ENCODE results near the gene ABCC11.

Gene ABCC11

GRCh38 chr16:48129926-48130325 is 117.4 kb downstream of the ABCC11 start:
- no peak for DNase-seq (ENCODE audit: extremely low spot score)
- ChIA-PET CTCF (no interaction called here), POLR2A (no interaction called here)
- no peak for TF ChIP-seq ARNT (IDR thresholded peaks at IDR 0.05)
- TF ChIP-seq SUZ12 (IDR thresholded peaks at IDR 0.05), result no peak
- no peak for TF ChIP-seq FOXA1 (IDR thresholded peaks at IDR 0.05)
- no peak for TF ChIP-seq FOXK2 (IDR thresholded peaks at IDR 0.05)
- TF ChIP-seq L3MBTL2 (conservative IDR thresholded peaks at IDR 0.05), result no peak
- TF ChIP-seq ZNF384 (IDR thresholded peaks at IDR 0.05), result no peak
- TF ChIP-seq TARDBP (IDR thresholded peaks at IDR 0.05), result no peak
- no peak for TF ChIP-seq NFRKB (IDR thresholded peaks at IDR 0.05)
- no peak for TF ChIP-seq CTBP1 (IDR thresholded peaks at IDR 0.05; ENCODE audit: borderline replicate concordance)
- TF ChIP-seq BHLHE40 (IDR thresholded peaks at IDR 0.05; ENCODE audit: borderline replicate concordance), result no peak
- no peak for TF ChIP-seq PKNOX1 (IDR thresholded peaks at IDR 0.05)
- no peak for TF ChIP-seq ELF4 (IDR thresholded peaks at IDR 0.05)

DNA sequence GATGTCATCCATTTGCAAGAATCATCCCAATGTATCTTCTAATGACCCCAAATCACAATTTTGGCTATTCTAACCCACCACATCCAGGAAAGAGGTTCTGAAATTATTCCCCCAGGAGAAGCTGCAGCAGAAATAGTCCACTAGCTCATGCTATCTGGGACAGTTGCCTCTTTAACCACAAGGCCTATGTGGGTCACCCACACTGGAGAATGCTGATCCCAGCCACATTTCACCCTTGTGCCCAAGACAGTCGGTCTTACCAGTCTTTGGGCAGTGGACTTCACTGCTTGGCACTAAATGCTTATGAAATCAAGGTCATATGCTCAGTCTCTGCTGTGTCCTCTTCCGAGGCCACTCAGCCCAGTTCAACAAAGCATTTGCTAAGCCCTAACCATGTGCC is 118.6 kb downstream of the ABCC11 start:
- TF ChIP-seq ZNF384 (IDR thresholded peaks at IDR 0.05) (no peak), FOXA1 (IDR thresholded peaks at IDR 0.05) (no peak), LEF1 (IDR thresholded peaks at IDR 0.05; ENCODE audit: borderline replicate concordance) (no peak), NFRKB (IDR thresholded peaks at IDR 0.05) (no peak), TARDBP (IDR thresholded peaks at IDR 0.05) (no peak), CTBP1 (IDR thresholded peaks at IDR 0.05; ENCODE audit: borderline replicate concordance) (no peak), FOXK2 (IDR thresholded peaks at IDR 0.05) (no peak), FOXM1 (IDR thresholded peaks at IDR 0.05; ENCODE audit: borderline replicate concordance) (no peak), SUZ12 (IDR thresholded peaks at IDR 0.05) (no peak), PKNOX1 (IDR thresholded peaks at IDR 0.05) (no peak), SP1 (IDR thresholded peaks at IDR 0.05) (no peak), ARNT (IDR thresholded peaks at IDR 0.05) (no peak), BHLHE40 (IDR thresholded peaks at IDR 0.05; ENCODE audit: borderline replicate concordance) (no peak), ELF4 (IDR thresholded peaks at IDR 0.05) (no peak), L3MBTL2 (conservative IDR thresholded peaks at IDR 0.05) (no peak), HDGF (IDR thresholded peaks at IDR 0.05; ENCODE audit: borderline replicate concordance) (no peak)
- no peak for DNase-seq (ENCODE audit: extremely low spot score)
- POLR2A ChIA-PET, result no interaction called here
- CTCF ChIA-PET, result no interaction called here

DNA sequence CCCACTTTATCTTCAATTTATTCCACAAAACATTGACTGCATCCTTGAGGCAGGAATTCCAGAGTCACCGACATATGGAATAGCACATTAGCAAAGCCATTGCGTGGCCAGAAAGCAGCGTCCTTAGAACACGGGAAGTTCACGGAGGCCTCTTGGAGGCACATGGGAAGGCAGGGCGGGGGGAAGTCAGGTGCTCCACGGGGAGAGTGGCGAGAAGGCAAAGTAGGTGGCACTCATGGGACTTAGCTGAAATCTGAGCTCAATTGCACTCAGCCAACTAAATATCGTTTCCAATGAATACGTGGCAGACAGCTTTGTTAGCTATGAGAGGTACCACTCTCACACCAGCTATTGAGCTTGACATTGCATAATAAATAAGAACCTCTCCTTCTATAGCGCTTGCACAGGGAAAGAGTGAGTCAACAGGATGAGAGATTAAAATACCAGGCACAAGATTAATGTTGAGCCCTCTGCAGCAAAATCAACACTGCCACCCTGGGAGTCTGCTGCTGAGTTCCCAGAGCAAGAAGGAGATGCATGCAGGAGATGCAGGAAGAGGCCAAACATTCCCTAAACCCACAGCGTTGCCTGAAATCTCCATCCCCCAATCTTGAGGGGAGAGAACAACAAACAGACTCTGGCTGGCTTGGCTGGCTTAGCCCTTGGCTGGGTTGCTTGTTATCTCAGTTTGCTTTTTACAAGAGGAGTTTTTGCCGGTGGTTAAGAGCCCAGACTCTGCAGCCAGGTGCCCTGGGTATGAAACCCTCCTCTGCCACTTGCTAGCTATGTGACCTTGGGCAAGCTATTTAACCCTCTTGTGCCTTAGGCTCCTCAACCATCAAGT is 120.3 kb downstream of the ABCC11 start:
- ChIA-PET CTCF (interaction anchor here (0.6 kb wide), 1 partner anchor 32 kb away, joined by 8 read pairs; no protein-coding TSS in a partner anchor), POLR2A (no interaction called here)
- no peak for DNase-seq (ENCODE audit: extremely low spot score)
- TF ChIP-seq L3MBTL2 (conservative IDR thresholded peaks at IDR 0.05), result no peak
- no peak for TF ChIP-seq ZNF384 (IDR thresholded peaks at IDR 0.05)
- no peak for TF ChIP-seq FOXA1 (IDR thresholded peaks at IDR 0.05)
- TF ChIP-seq ELF4 (IDR thresholded peaks at IDR 0.05), result no peak
- TF ChIP-seq SUZ12 (IDR thresholded peaks at IDR 0.05), result no peak
- no peak for TF ChIP-seq PKNOX1 (IDR thresholded peaks at IDR 0.05)
- TF ChIP-seq BHLHE40 (IDR thresholded peaks at IDR 0.05; ENCODE audit: borderline replicate concordance), result no peak
- TF ChIP-seq TARDBP (IDR thresholded peaks at IDR 0.05), result no peak
- no peak for TF ChIP-seq FOXM1 (IDR thresholded peaks at IDR 0.05; ENCODE audit: borderline replicate concordance)
- TF ChIP-seq HDGF (IDR thresholded peaks at IDR 0.05; ENCODE audit: borderline replicate concordance), result no peak
- TF ChIP-seq FOXK2 (IDR thresholded peaks at IDR 0.05), result no peak
- TF ChIP-seq NFRKB (IDR thresholded peaks at IDR 0.05), result no peak

DNA sequence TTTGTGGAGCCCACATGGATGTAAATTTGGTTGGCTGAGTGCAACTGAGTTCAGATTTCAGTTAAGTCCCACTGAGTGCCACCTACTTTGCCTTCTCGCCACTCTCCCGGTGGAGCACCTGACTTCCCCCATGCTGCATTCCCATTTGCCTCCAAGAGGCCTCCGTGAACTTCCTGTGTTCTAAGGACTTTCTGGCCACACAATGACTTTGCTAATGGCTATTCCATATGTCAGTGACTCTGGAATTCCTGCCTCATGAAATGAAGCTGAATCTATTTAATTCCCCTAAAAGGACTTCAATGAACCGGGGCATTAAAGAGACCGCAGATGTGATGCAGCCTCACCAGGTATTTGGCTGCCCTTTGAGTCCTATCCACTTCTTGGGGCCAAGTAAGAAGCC is 121.5 kb downstream of the ABCC11 start:
- POLR2A ChIA-PET, result no interaction called here
- CTCF ChIA-PET, result no interaction called here
- no peak for DNase-seq (ENCODE audit: extremely low spot score)
- TF ChIP-seq FOXM1 (IDR thresholded peaks at IDR 0.05; ENCODE audit: borderline replicate concordance), result no peak
- no peak for TF ChIP-seq ELF4 (IDR thresholded peaks at IDR 0.05)
- no peak for TF ChIP-seq CTBP1 (IDR thresholded peaks at IDR 0.05; ENCODE audit: borderline replicate concordance)
- no peak for TF ChIP-seq PKNOX1 (IDR thresholded peaks at IDR 0.05)
- no peak for TF ChIP-seq NFRKB (IDR thresholded peaks at IDR 0.05)
- TF ChIP-seq BHLHE40 (IDR thresholded peaks at IDR 0.05; ENCODE audit: borderline replicate concordance), result no peak
- TF ChIP-seq SUZ12 (IDR thresholded peaks at IDR 0.05), result no peak
- TF ChIP-seq LEF1 (IDR thresholded peaks at IDR 0.05; ENCODE audit: borderline replicate concordance), result no peak
- TF ChIP-seq SP1 (IDR thresholded peaks at IDR 0.05), result no peak
- TF ChIP-seq ARNT (IDR thresholded peaks at IDR 0.05), result no peak
- TF ChIP-seq FOXA1 (IDR thresholded peaks at IDR 0.05), result no peak
- TF ChIP-seq TARDBP (IDR thresholded peaks at IDR 0.05), result no peak
- TF ChIP-seq HDGF (IDR thresholded peaks at IDR 0.05; ENCODE audit: borderline replicate concordance), result no peak
- TF ChIP-seq ZNF384 (IDR thresholded peaks at IDR 0.05), result no peak
- no peak for TF ChIP-seq FOXK2 (IDR thresholded peaks at IDR 0.05)
- no peak for TF ChIP-seq L3MBTL2 (conservative IDR thresholded peaks at IDR 0.05)

- ChIA-PET CTCF (no interaction called here), POLR2A (no interaction called here)
- no peak for DNase-seq (ENCODE audit: extremely low spot score)
- TF ChIP-seq ELF4 (IDR thresholded peaks at IDR 0.05) (no peak), L3MBTL2 (conservative IDR thresholded peaks at IDR 0.05) (no peak), FOXM1 (IDR thresholded peaks at IDR 0.05; ENCODE audit: borderline replicate concordance) (no peak), CTBP1 (IDR thresholded peaks at IDR 0.05; ENCODE audit: borderline replicate concordance) (no peak), HDGF (IDR thresholded peaks at IDR 0.05; ENCODE audit: borderline replicate concordance) (no peak), SP1 (IDR thresholded peaks at IDR 0.05) (no peak), ZNF384 (IDR thresholded peaks at IDR 0.05) (no peak)
Observed at GRCh38 chr16:48124266-48124665, 123.1 kb downstream of the ABCC11 start.
